ENCODE results near the gene DSEL. TPM values are rescaled to one million over a fixed set of nuclear protein-coding genes. Genes with fewer than 3 reads are reported as not detected.

DSEL gene
- total and polyA plus RNA-seq, 2 donors from 2014 or later: 1.9 to 6.4 TPM

- no peak for DNase-seq
- Histone ChIP-seq H3K4me1 (ENCODE audit: control insufficient read depth in 2 of 3, insufficient read depth in 2 of 3, low read depth in 1 of 3, low read length in 3 of 3) (no peaks in the 10 kb centered on the region), H3K27ac (ENCODE audit: low read depth in 2 of 2, low read length in 2 of 2) (no peak overlapping the region), H3K27me3 (ENCODE audit: control insufficient read depth, insufficient read depth, low read length) (no peaks in the 10 kb centered on the region), H3K4me3 (ENCODE audit: low read length in 3 of 3) (no peak overlapping the region), H3K36me3 (ENCODE audit: control insufficient read depth in 2 of 3, insufficient read depth in 3 of 3, low read length in 3 of 3) (no peaks in the 10 kb centered on the region), H3K9ac (ENCODE audit: low read length in 3 of 3) (no peak overlapping the region), H3K9me3 (ENCODE audit: control insufficient read depth in 2 of 3, insufficient read depth in 1 of 3, low read length in 3 of 3) (no peaks in the 10 kb centered on the region)
- TF ChIP-seq CTCF (IDR thresholded peaks at IDR 0.05; ENCODE audit: borderline replicate concordance, extremely low read depth, insufficient read depth): no peak
- no peak for FAIRE-seq
- intact Hi-C loops (cut with DNase I): no loop called here
Observed at GRCh38 chr18:67531929-67532328, 15.4 kb upstream of the DSEL start.

GRCh38 chr18:67525328-67526099 is 9.0 kb upstream of the DSEL start:
- FAIRE-seq (peak; percentile 21), DNase-seq (peak in 3 of 5 donors; percentile 37 to 78 (median 70))
- Histone ChIP-seq H3K4me1 (ENCODE audit: control insufficient read depth in 2 of 3, insufficient read depth in 2 of 3, low read depth in 1 of 3, low read length in 3 of 3) (no peaks in the 10 kb centered on the region), H3K4me3 (ENCODE audit: low read length in 3 of 3) (no peak overlapping the region), H3K27ac (ENCODE audit: low read depth in 2 of 2, low read length in 2 of 2) (no peak overlapping the region), H3K9ac (ENCODE audit: low read length in 3 of 3) (no peak overlapping the region), H3K36me3 (ENCODE audit: control insufficient read depth in 2 of 3, insufficient read depth in 3 of 3, low read length in 3 of 3) (no peaks in the 10 kb centered on the region), H3K9me3 (ENCODE audit: control insufficient read depth in 2 of 3, insufficient read depth in 1 of 3, low read length in 3 of 3) (no peaks in the 10 kb centered on the region), H3K27me3 (ENCODE audit: control insufficient read depth, insufficient read depth, low read length) (no peaks in the 10 kb centered on the region)
- no peak for TF ChIP-seq CTCF (IDR thresholded peaks at IDR 0.05; ENCODE audit: borderline replicate concordance, extremely low read depth, insufficient read depth)
- intact Hi-C loops (cut with DNase I): no loop called here

- intact Hi-C loops (cut with DNase I): no loop called here
- no peak overlapping the region for H3K27ac ChIP-seq (ENCODE audit: low read depth in 2 of 2, low read length in 2 of 2)
- H3K27me3 ChIP-seq (ENCODE audit: control insufficient read depth, insufficient read depth, low read length): no peaks in the 10 kb centered on the region
- H3K9me3 ChIP-seq (ENCODE audit: control insufficient read depth in 2 of 3, insufficient read depth in 1 of 3, low read length in 3 of 3): no peaks in the 10 kb centered on the region
- FAIRE-seq (no peak), DNase-seq (peak in 1 of 5 donors; percentile 10)
- TF ChIP-seq CTCF (IDR thresholded peaks at IDR 0.05; ENCODE audit: borderline replicate concordance, extremely low read depth, insufficient read depth): no peak
- H3K9ac ChIP-seq (ENCODE audit: low read length in 3 of 3): no peak overlapping the region
- H3K4me1 ChIP-seq (ENCODE audit: control insufficient read depth in 2 of 3, insufficient read depth in 2 of 3, low read depth in 1 of 3, low read length in 3 of 3): peaks cover 0 to 3% (median 0%) of the 10 kb centered on the region in 3 donors
- no peak overlapping the region for H3K4me3 ChIP-seq (ENCODE audit: low read length in 3 of 3)
- no peaks in the 10 kb centered on the region for H3K36me3 ChIP-seq (ENCODE audit: control insufficient read depth in 2 of 3, insufficient read depth in 3 of 3, low read length in 3 of 3)
Observed at GRCh38 chr18:67520351-67520921, 3.9 kb upstream of the DSEL start.
